Brain microvascular endothelial cell (primary cell): Measurements from ENCODE around the gene CYTH4.

Experiments used
- DNase-seq: peaks from one replicate; pipeline ENCODE4 v3.0.0-alpha.2; 2020
- H3K27ac ChIP-seq: fragments of 250-450 bp; sonication (Bioruptor Pico); 2 replicates; pipeline ENCODE4 v1.5.1; 2020; ENCODE audit warnings: mild to moderate bottlenecking, moderate library complexity
- H3K27me3 ChIP-seq: fragments of 250-450 bp; sonication (Bioruptor Pico); replicated peaks from 2 replicates; pipeline ENCODE4 v1.5.1; 2020; ENCODE audit warnings: mild to moderate bottlenecking
- H3K36me3 ChIP-seq: fragments of 250-450 bp; sonication (Bioruptor Pico); replicated peaks from 2 replicates; pipeline ENCODE4 v1.5.1; 2020; ENCODE audit warnings: mild to moderate bottlenecking
- H3K4me3 ChIP-seq: 2 replicates; pipeline ENCODE4 v1.5.1; 2011; ENCODE audit warnings: low read depth, mild to moderate bottlenecking, control low read depth, low read length, moderate library complexity
- CTCF ChIP-seq: IDR thresholded peaks from 2 replicates; pipeline ENCODE4 v1.5.1; 2011; ENCODE audit warnings: low read depth, mild to moderate bottlenecking, moderate library complexity, low read length, control low read depth, inconsistent platforms; ENCODE audit errors: missing control alignments
- in situ Hi-C: cut with HindIII; loops from 2 replicates; pipeline ENCODE4 v1.10.0; 2017; ENCODE audit warnings: low sequenced_read_pairs, low pct_ligation_motif_present

Gene CYTH4

GRCh38 chr22:37310815-37311595 is 28.7 kb downstream of the CYTH4 start:
- in situ Hi-C loops: no loop called here
- no peaks in the 10 kb centered on the region for H3K27me3 ChIP-seq
- no peak for TF ChIP-seq CTCF
- H3K4me3 ChIP-seq: no peak overlapping the region
- H3K36me3 ChIP-seq: no peaks in the 10 kb centered on the region
- H3K27ac ChIP-seq: no peak overlapping the region
- DNase-seq: no peak

DNA sequence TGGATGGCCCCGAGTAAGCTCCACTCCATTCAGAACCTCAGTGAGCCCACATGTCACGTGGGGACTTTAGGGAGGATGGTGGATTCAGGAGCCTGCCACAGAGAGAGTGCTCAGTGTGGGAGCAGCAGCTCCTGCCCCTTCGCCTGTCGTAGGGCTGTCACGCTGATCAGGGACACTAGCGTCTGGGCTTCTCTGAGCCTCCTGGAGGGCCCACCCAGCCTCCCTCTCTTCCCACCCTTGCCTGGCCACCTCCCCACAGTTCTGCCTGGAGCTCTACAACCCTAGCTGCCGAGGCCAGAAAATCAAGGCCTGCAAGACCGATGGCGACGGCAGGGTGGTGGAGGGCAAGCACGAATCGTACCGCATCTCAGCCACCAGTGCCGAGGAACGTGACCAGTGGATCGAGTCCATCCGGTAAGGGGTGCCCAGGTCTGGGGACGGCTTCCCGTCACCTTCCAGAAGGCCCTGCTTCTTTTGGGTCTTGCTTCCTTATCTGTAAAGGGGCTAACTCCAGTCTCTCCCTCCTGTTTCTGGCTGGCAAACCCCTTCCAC is 29.5 kb downstream of the CYTH4 start:
- DNase-seq: no peak
- no peak overlapping the region for H3K4me3 ChIP-seq
- no peaks in the 10 kb centered on the region for H3K27me3 ChIP-seq
- in situ Hi-C loops: no loop called here
- TF ChIP-seq CTCF: no peak
- no peak overlapping the region for H3K27ac ChIP-seq
- H3K36me3 ChIP-seq: no peaks in the 10 kb centered on the region

GRCh38 chr22:37312549-37313183 is 30.4 kb downstream of the CYTH4 start:
- no peaks in the 10 kb centered on the region for H3K36me3 ChIP-seq
- H3K27me3 ChIP-seq: no peaks in the 10 kb centered on the region
- TF ChIP-seq CTCF: no peak
- no peak overlapping the region for H3K27ac ChIP-seq
- in situ Hi-C loops: no loop called here
- H3K4me3 ChIP-seq: no peak overlapping the region
- DNase-seq: no peak

GRCh38 chr22:37313376-37314314 is 31.3 kb downstream of the CYTH4 start:
- no peaks in the 10 kb centered on the region for H3K27me3 ChIP-seq
- no peak for TF ChIP-seq CTCF
- DNase-seq: no peak
- H3K36me3 ChIP-seq: no peaks in the 10 kb centered on the region
- no peak overlapping the region for H3K4me3 ChIP-seq
- in situ Hi-C loops: no loop called here
- no peak overlapping the region for H3K27ac ChIP-seq

DNA sequence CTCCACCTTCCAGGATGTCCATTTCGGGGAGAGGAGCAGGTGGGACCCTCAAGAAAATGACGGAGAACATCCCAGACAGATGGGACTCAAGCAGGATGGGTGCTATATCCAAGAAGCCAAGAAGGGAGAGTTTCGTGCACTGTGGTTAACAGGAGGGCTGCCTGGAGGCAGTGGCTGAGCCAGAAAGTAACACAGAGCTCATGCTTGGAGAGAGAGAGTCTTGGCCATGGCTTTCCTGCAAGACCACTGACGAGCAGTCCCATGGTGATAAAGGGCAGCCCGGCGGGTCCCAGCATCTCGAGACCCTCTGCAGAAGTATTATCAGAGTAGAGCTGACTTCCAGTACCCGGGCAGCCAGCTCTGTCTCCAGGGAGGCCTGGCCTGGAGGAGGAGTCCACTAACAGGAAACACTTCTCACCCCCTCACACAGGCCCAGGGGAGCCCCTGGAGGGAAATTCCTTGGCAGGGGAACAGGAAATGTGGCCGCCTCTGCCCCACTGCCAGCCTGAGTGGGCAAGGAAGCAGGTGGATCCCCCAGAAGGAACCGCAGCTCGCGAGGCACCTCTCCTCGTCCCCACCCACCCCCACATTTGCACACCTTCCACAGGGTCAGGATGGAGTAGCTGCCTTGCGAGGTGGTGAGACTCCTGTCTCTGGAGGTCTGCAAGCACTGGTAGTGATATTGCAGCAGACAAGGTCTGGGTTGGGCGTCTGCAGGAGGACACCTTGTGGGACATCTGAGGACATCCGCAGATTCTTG is 32.2 kb downstream of the CYTH4 start:
- H3K4me3 ChIP-seq: no peak overlapping the region
- H3K27ac ChIP-seq: no peak overlapping the region
- in situ Hi-C loops: no loop called here
- no peak for DNase-seq
- no peak for TF ChIP-seq CTCF
- H3K27me3 ChIP-seq: no peaks in the 10 kb centered on the region
- H3K36me3 ChIP-seq: no peaks in the 10 kb centered on the region
